Liver (tissue), 3 donors: Measurements from ENCODE around the gene DNM3.

ENCODE experiments used
- FOXA1 ChIP-seq: IDR thresholded peaks from 2 replicates; pipeline ENCODE4 v1.6.1; 2016; ENCODE audit warnings: antibody characterized with exemption
- FOXA2 ChIP-seq: IDR thresholded peaks from 2 replicates; pipeline ENCODE4 v1.6.1; 2016; ENCODE audit warnings: antibody characterized with exemption
- GABPA ChIP-seq, 2 donors: IDR thresholded peaks in 1 of 2; conservative IDR thresholded peaks in 1 of 2; 2 replicates each; pipeline ENCODE4 v1.6.1; 2016; ENCODE audit warnings: antibody characterized with exemption in 2 of 2, mild to moderate bottlenecking in 1 of 2, moderate library complexity in 1 of 2
- HNF4A ChIP-seq, 2 donors: conservative IDR thresholded peaks; 2 replicates each; pipeline ENCODE4 v1.6.1; 2016; ENCODE audit warnings: antibody characterized with exemption in 2 of 2, mild to moderate bottlenecking in 2 of 2
- HNF4G ChIP-seq: IDR thresholded peaks from 2 replicates; pipeline ENCODE4 v1.6.1; 2016; ENCODE audit warnings: antibody characterized with exemption
- RAD21 ChIP-seq, 2 donors: IDR thresholded peaks; 2 replicates each; pipeline ENCODE4 v1.6.1; 2016; ENCODE audit warnings: antibody characterized with exemption in 2 of 2, mild to moderate bottlenecking in 2 of 2
- REST ChIP-seq: IDR thresholded peaks from 2 replicates; pipeline ENCODE4 v1.6.1; 2016; ENCODE audit warnings: antibody characterized with exemption, mild to moderate bottlenecking
- SP1 ChIP-seq: IDR thresholded peaks from 2 replicates; pipeline ENCODE4 v1.6.1; 2018; ENCODE audit warnings: antibody characterized with exemption, mild to moderate bottlenecking
- TAF1 ChIP-seq: conservative IDR thresholded peaks from 2 replicates; pipeline ENCODE4 v1.6.1; 2016; ENCODE audit warnings: antibody characterized with exemption, mild to moderate bottlenecking
- YY1 ChIP-seq: IDR thresholded peaks from 2 replicates; pipeline ENCODE4 v1.6.1; 2016; ENCODE audit warnings: antibody characterized with exemption, mild to moderate bottlenecking
- ZBTB33 ChIP-seq: IDR thresholded peaks from 2 replicates; pipeline ENCODE4 v1.6.1; 2016; ENCODE audit warnings: antibody characterized with exemption
- TF ChIP-seq, protein P1 (sequence below): fragments of 150-350 bp; IDR thresholded peaks from 2 replicates; pipeline ENCODE4 v1.5.1; 2017; ENCODE audit warnings: improper control_type of control experiment, low read depth, low read length; ENCODE audit not compliant: missing input control
- TF ChIP-seq, protein P2 (sequence below): IDR thresholded peaks from 2 replicates; pipeline ENCODE4 v1.6.1; 2016; ENCODE audit warnings: antibody characterized with exemption
- donor health status: healthy.
- donor health status: healthy.

GRCh38 chr1:171800342-171800741 is 41.0 kb upstream of the DNM3 start:
- TF ChIP-seq, protein P1, sequence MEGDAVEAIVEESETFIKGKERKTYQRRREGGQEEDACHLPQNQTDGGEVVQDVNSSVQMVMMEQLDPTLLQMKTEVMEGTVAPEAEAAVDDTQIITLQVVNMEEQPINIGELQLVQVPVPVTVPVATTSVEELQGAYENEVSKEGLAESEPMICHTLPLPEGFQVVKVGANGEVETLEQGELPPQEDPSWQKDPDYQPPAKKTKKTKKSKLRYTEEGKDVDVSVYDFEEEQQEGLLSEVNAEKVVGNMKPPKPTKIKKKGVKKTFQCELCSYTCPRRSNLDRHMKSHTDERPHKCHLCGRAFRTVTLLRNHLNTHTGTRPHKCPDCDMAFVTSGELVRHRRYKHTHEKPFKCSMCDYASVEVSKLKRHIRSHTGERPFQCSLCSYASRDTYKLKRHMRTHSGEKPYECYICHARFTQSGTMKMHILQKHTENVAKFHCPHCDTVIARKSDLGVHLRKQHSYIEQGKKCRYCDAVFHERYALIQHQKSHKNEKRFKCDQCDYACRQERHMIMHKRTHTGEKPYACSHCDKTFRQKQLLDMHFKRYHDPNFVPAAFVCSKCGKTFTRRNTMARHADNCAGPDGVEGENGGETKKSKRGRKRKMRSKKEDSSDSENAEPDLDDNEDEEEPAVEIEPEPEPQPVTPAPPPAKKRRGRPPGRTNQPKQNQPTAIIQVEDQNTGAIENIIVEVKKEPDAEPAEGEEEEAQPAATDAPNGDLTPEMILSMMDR = no peak
- no peak for TF ChIP-seq HNF4A (conservative IDR thresholded peaks at IDR 0.05)
- no peak for TF ChIP-seq FOXA2
- TF ChIP-seq GABPA (IDR thresholded peaks at IDR 0.05 in 1 of 2, conservative IDR thresholded peaks at IDR 0.05 in 1 of 2) = no peak
- TF ChIP-seq TAF1 = no peak
- no peak for TF ChIP-seq REST
- no peak for TF ChIP-seq RAD21 (IDR thresholded peaks at IDR 0.05)
- TF ChIP-seq ZBTB33 = no peak
- TF ChIP-seq HNF4G = no peak
- TF ChIP-seq SP1 = no peak
- no peak for TF ChIP-seq FOXA1
- no peak for TF ChIP-seq YY1
- TF ChIP-seq, protein P2, sequence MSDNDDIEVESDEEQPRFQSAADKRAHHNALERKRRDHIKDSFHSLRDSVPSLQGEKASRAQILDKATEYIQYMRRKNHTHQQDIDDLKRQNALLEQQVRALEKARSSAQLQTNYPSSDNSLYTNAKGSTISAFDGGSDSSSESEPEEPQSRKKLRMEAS = no peak
